Stomach (tissue), 9 donors: ENCODE results near the gene KCNJ9. TPM values are rescaled to one million over a fixed set of nuclear protein-coding genes. Genes with fewer than 3 reads are reported as not detected.

ENCODE experiments used
- DNase-seq, 2 donors: peaks; one replicate each; pipeline versions ENCODE4 v3.0.0 to v3.0.0-alpha.2; 2013 to 2019
- H3K27ac ChIP-seq, 5 donors: fragments of 200-600 bp in 4 of 5; sonication (generic) in 4 of 5; one replicate each; pipeline ENCODE4 v1.5.1; 2013 to 2019; ENCODE audit warnings: mild to moderate bottlenecking in 1 of 5, moderate library complexity in 1 of 5
- H3K27me3 ChIP-seq, 3 donors: fragments of 200-600 bp; sonication (generic); one replicate each; pipeline ENCODE4 v1.5.1; 2017 to 2019; ENCODE audit warnings: mixed run types in 1 of 3
- H3K36me3 ChIP-seq, 4 donors: fragments of 200-600 bp; sonication (generic); 1 replicate in 3 of 4; 2 replicates in 1 of 4; pipeline ENCODE4 v1.5.1; 2016 to 2019
- H3K4me1 ChIP-seq, 4 donors: fragments of 200-600 bp; sonication (generic); one replicate each; pipeline ENCODE4 v1.5.1; 2016 to 2019
- H3K4me3 ChIP-seq, 4 donors: fragments of 200-600 bp; sonication (generic) in 3 of 4; one replicate each; pipeline ENCODE4 v1.5.1; 2016 to 2019; ENCODE audit warnings: mild to moderate bottlenecking in 1 of 4
- H3K9me3 ChIP-seq, 4 donors: fragments of 200-600 bp; sonication (generic); one replicate each; pipeline ENCODE4 v1.5.1; 2016 to 2019
- EP300 ChIP-seq: sonication (generic); formaldehyde crosslinking; IDR thresholded peaks from one replicate; pipeline ENCODE4 v1.6.1; 2017; ENCODE audit warnings: antibody characterized with exemption
- POLR2A ChIP-seq, 4 donors: fragments of 450-650 bp; IDR thresholded peaks; one replicate each; pipeline ENCODE4 v1.6.1; 2016; ENCODE audit warnings: antibody characterized with exemption in 4 of 4, control low read depth in 2 of 4, mild to moderate bottlenecking in 1 of 4, moderate library complexity in 1 of 4
- POLR2AphosphoS5 ChIP-seq, 3 donors: sonication (generic); formaldehyde crosslinking; IDR thresholded peaks; one replicate each; pipeline ENCODE4 v1.6.1; 2016; ENCODE audit warnings: antibody characterized with exemption in 3 of 3
- whole genome bisulfite sequencing, 5 donors: extraction: QIAGEN DNeasy Blood & Tissue Kit in 3 of 5; methylation state at CpG; one replicate each; pipeline versions ENCODE4 v1.1.5 to v1.1.7; 2013 to 2018; 5-methylcytosine and 5-hydroxymethylcytosine counted together
- intact Hi-C: fragments of 100-400 bp; cut with DNase I; formaldehyde crosslinking; loops from one replicate; pipeline ENCODE4 v1.15.1; 2023; ENCODE audit warnings: low total_unique reads
- polyA plus RNA-seq, 3 donors: library from polyadenylated mRNA; stranded (reverse); fragments of 200-250 nt; gene quantifications; one replicate each; pipeline ENCODE4 v1.2.3, GENCODE V29; 2013
- total RNA-seq, 5 donors: library from RNA; depleted of rRNA; stranded (reverse); fragments of >200 nt; gene quantifications; one replicate each; pipeline versions ENCODE4 v1.1.0 to v1.2.3, GENCODE V29; 2014 to 2016
- TF ChIP-seq, protein P1 (sequence below), 7 experiments: fragments of 450-650 bp in 4 of 7; fragments of 200-600 bp in 3 of 7; sonication (generic) in 3 of 7; IDR thresholded peaks; one replicate each; pipeline ENCODE4 v1.5.1; 2016 to 2019; ENCODE audit warnings: antibody characterized with exemption in 7 of 7, control low read depth in 2 of 7, mild to moderate bottlenecking in 1 of 7
- donor health status: healthy with polysubstance abuse.
- donor health status: Bipolar disorder and iron deficiency.
- donor health status: healthy.

The KCNJ9 gene
- total and polyA plus RNA-seq, 8 donors, result 0.03 to 0.87 (median 0.06) TPM; not detected in 5

DNA sequence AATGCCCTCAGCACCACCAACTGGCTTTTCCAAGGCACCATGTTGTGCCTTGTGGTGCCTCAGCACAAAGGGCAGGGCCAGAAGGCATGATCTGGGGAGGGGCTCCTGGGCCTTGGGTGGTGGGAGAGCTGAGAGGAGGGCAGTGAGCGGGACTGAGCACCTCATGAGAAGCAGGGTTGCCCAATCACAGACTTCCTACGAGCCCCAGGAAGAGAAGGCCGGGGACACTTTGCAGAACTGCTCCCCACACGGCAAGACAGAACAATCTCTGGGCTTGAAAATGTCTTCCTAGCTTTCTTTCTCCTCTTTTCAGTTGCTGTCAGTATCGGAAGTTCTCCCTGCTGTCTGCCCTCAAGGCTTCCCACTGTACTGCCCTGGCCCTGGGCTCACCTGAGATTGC is 18.2 kb upstream of the KCNJ9 start:
- no peak for TF ChIP-seq EP300
- TF ChIP-seq POLR2AphosphoS5 (IDR thresholded peaks at IDR 0.05), result no peak
- TF ChIP-seq, protein P1, sequence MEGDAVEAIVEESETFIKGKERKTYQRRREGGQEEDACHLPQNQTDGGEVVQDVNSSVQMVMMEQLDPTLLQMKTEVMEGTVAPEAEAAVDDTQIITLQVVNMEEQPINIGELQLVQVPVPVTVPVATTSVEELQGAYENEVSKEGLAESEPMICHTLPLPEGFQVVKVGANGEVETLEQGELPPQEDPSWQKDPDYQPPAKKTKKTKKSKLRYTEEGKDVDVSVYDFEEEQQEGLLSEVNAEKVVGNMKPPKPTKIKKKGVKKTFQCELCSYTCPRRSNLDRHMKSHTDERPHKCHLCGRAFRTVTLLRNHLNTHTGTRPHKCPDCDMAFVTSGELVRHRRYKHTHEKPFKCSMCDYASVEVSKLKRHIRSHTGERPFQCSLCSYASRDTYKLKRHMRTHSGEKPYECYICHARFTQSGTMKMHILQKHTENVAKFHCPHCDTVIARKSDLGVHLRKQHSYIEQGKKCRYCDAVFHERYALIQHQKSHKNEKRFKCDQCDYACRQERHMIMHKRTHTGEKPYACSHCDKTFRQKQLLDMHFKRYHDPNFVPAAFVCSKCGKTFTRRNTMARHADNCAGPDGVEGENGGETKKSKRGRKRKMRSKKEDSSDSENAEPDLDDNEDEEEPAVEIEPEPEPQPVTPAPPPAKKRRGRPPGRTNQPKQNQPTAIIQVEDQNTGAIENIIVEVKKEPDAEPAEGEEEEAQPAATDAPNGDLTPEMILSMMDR (IDR thresholded peaks at IDR 0.05), result no peak
- TF ChIP-seq POLR2A (IDR thresholded peaks at IDR 0.05), result no peak
- Histone ChIP-seq H3K9me3 (no peaks in the 10 kb centered on the region), H3K4me3 (no peak overlapping the region), H3K36me3 (no peaks in the 10 kb centered on the region), H3K27ac (no peak overlapping the region), H3K27me3 (peaks cover 0 to 42% (median 0%) of the 10 kb centered on the region in 3 donors), H3K4me1 (no peaks in the 10 kb centered on the region)
- DNase-seq, result no peak
- WGBS, 5 donors, result 83 to 93% (median 91%) methylated on average over 5 of the region's 5 CpGs
- intact Hi-C loops, result no loop called here

DNA sequence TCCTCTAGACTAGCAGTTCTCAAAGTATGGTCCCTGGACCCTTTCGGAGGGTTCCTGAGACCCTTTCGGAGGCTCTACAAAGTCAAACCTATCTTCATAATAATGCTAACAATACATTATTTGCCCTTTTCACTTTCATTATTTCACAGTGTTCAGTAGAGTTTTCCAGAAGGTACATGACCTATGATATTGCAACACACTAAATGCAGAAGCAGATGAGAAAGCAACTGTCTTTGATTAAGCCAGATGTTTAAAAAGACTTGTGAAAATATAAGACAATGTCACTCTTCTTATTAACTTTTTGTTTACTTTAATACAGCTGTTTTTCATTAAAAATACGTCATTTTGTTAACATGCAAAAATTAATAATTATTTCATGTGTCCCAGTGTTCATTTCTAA is 17.2 kb upstream of the KCNJ9 start:
- no peak for DNase-seq
- Histone ChIP-seq H3K36me3 (no peaks in the 10 kb centered on the region), H3K4me1 (no peaks in the 10 kb centered on the region), H3K27me3 (peaks cover 0 to 48% (median under 1%) of the 10 kb centered on the region in 3 donors), H3K4me3 (no peak overlapping the region), H3K27ac (no peak overlapping the region), H3K9me3 (no peaks in the 10 kb centered on the region)
- intact Hi-C loops, result no loop called here
- no peak for TF ChIP-seq EP300
- TF ChIP-seq POLR2AphosphoS5 (IDR thresholded peaks at IDR 0.05), result no peak
- TF ChIP-seq, protein P1 (IDR thresholded peaks at IDR 0.05), result no peak
- no peak for TF ChIP-seq POLR2A (IDR thresholded peaks at IDR 0.05)
- 75 to 88% (median 83%) methylated on average over 3 of the region's 3 CpGs for WGBS, 5 donors

DNA sequence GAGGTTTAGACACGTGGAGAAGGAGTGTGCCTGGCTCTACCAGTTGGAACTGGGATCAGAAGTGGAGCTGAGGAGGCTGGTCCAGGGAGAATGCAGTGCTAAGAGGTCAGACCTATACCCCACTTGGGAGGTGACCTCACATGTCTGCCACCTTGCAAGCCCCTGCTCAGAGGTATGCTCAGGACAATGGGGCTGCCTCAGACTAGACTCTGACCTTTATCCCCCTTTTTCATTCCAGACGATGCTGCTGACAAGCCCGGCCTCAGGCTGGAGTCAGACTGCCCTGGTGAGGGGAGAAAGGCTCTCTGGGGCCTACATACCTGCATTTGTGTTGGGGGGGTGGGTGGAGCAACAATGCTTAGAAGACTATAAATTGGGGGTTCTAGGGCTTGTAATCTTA is 16.6 kb upstream of the KCNJ9 start:
- H3K4me3 ChIP-seq, result no peak overlapping the region
- peaks cover 0 to 5% (median 1%) of the 10 kb centered on the region in 4 donors for H3K4me1 ChIP-seq
- H3K27me3 ChIP-seq, result peaks cover 0 to 54% (median 6%) of the 10 kb centered on the region in 3 donors
- TF ChIP-seq, protein P1 (IDR thresholded peaks at IDR 0.05), result no peak
- TF ChIP-seq EP300, result no peak
- no peak for TF ChIP-seq POLR2A (IDR thresholded peaks at IDR 0.05)
- no peak for TF ChIP-seq POLR2AphosphoS5 (IDR thresholded peaks at IDR 0.05)
- intact Hi-C loops, result no loop called here
- H3K36me3 ChIP-seq, result no peaks in the 10 kb centered on the region
- no peak for DNase-seq
- H3K27ac ChIP-seq, result no peak overlapping the region
- WGBS, 5 donors, result 38 to 60% (median 43%) methylated on average over 3 of the region's 3 CpGs
- no peaks in the 10 kb centered on the region for H3K9me3 ChIP-seq

DNA sequence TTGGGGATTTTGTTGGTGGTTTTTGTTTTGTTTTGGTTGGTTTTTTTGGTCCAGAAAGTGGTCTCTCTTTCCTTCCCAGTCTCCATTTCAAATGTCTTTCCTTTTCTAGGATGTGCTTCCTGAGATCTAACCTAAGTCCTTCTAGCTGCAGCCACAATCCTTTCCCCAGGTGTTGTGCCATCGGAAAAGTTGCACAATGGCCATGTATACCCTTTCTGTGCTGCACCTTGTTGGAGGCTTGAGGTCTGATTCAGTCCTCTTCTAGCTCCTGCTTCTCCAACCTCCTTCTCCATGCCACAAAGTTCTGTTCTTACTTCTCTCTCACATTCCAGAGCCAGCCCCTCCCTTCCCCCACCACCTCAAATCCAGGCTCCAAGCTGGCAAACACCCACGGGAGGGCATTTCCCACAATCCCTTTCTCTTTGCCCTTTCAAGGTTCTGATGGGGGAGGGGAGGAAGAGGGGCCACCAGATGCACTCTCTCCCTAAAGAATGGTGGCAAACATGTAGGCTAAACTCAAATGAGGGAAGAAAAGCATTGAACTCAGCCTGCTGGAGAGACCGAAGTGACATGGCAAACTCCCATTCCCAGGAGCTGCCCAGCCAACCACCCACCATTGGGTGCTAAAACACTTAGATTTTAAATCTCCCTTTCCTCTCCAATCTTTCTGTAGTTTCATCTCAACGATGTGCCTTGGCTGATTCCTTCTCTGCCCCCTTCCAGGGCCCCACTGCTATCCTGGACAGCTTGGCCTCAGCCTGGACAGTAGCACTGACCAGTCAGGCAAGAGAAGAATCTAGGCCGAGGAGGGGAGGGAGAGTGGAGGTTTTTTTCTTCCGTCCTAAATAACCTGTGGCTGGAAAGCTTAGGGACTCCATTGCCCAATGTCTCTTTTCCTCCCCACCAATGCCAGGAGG is 14.3 kb upstream of the KCNJ9 start:
- H3K36me3 ChIP-seq, result no peaks in the 10 kb centered on the region
- intact Hi-C loops, result no loop called here
- H3K9me3 ChIP-seq, result no peaks in the 10 kb centered on the region
- WGBS, 5 donors, result 56 to 65% (median 60%) methylated on average over 6 of the region's 6 CpGs
- no peak overlapping the region for H3K27ac ChIP-seq
- TF ChIP-seq, protein P1 (IDR thresholded peaks at IDR 0.05), result no peak
- TF ChIP-seq POLR2AphosphoS5 (IDR thresholded peaks at IDR 0.05) (no peak), EP300 (no peak), POLR2A (IDR thresholded peaks at IDR 0.05) (no peak)
- peaks cover 0 to 18% (median 15%) of the 10 kb centered on the region in 4 donors for H3K4me1 ChIP-seq
- peaks cover 0 to 52% (median 16%) of the 10 kb centered on the region in 3 donors for H3K27me3 ChIP-seq
- H3K4me3 ChIP-seq, result no peak overlapping the region
- no peak for DNase-seq
